HepG2 (cell line): ENCODE data around the gene CD300LF. TPM values are rescaled to one million over a fixed set of nuclear protein-coding genes. Genes with fewer than 3 reads are reported as not detected.
A peak's percentile ranks its signal among the peaks of the same experiment; 100 is the strongest.

Source experiments
- ATAC-seq: fragments of 200-7000 bp; cut with Tn5 transposase; 3 replicates; pipeline ENCODE4 v1.9.1; 2020; ENCODE audit warnings: mild to moderate bottlenecking, moderate library complexity
- BruUV-seq: library from RNA; stranded (reverse); fragments of 400-500 nt; replicated peaks from 2 replicates; lab custom pipeline; 2021; lab: Mats Ljungman, UMichigan
- CTCF ChIA-PET: fragments of 300-600 bp; formaldehyde crosslinking; extraction: SDS; loops from one replicate; lab custom pipeline; 2021; ENCODE audit warnings: low total read pairs, inconsistent platforms, low intra/inter-chr PET ratio; lab: Yijun Ruan, JAX
- POLR2A ChIA-PET: fragments of 350-600 bp; sonication (Branson Sonifier 250); formaldehyde crosslinking; loops from one replicate; lab custom pipeline; 2020; ENCODE audit warnings: antibody characterized with exemption, inconsistent platforms; lab: Yijun Ruan, JAX
- DNase-seq: peaks from one replicate; pipeline ENCODE4 v3.0.0-alpha.2; 2015; ENCODE audit warnings: low spot score
- FAIRE-seq: peaks from 3 replicates; lab custom pipeline; 2011; peaks lifted over from hg19 to GRCh38; lab: Jason Lieb, UNC
- H2AFZ ChIP-seq: one replicate; pipeline ENCODE4 v1.6.1; 2011; ENCODE audit warnings: low read length, inconsistent platforms
- H3K27ac ChIP-seq: fragments of 300-600 bp; 3 replicates; pipeline ENCODE4 v1.8.0; 2011; ENCODE audit warnings: mixed run types, mild to moderate bottlenecking, mixed read lengths, low read length, inconsistent platforms; ENCODE audit not compliant: insufficient read depth; ENCODE audit errors: extremely low read length
- H3K27me3 ChIP-seq, 2 experiments: fragments of 200-600 bp in 1 of 2; 2 replicates in 1 of 2; 3 replicates in 1 of 2; pipeline versions ENCODE4 v1.6.0 to v1.8.0; 2011; ENCODE audit warnings: low read length in 2 of 2, mild to moderate bottlenecking in 2 of 2, moderate library complexity in 2 of 2, inconsistent platforms in 1 of 2; ENCODE audit not compliant: insufficient read depth in 2 of 2, control insufficient read depth in 1 of 2
- H3K36me3 ChIP-seq, 2 experiments: fragments of 200-600 bp in 1 of 2; replicated peaks in 1 of 2; 2 replicates in 1 of 2; 3 replicates in 1 of 2; pipeline versions ENCODE4 v1.5.1 to v1.8.0; 2011; ENCODE audit warnings: low read length in 2 of 2, inconsistent platforms in 1 of 2; ENCODE audit not compliant: insufficient read depth in 2 of 2, control insufficient read depth in 1 of 2
- H3K4me1 ChIP-seq: 2 replicates; pipeline ENCODE4 v1.5.1; 2012; ENCODE audit warnings: low read length, inconsistent platforms; ENCODE audit not compliant: insufficient read depth
- H3K4me2 ChIP-seq: 2 replicates; pipeline ENCODE4 v1.6.0; 2011; ENCODE audit warnings: low read depth, low read length, inconsistent platforms
- H3K4me3 ChIP-seq, 3 experiments: fragments of 200-600 bp in 1 of 3; sonication (generic), shearing (Covaris generic) in 1 of 3; replicated peaks in 1 of 3; 2 replicates each; pipeline ENCODE4 v1.5.1; 2011 to 2016; ENCODE audit warnings: low read length in 3 of 3, inconsistent platforms in 2 of 3, low read depth in 2 of 3, mild to moderate bottlenecking in 2 of 3, control low read depth in 1 of 3, mixed read lengths in 1 of 3; ENCODE audit not compliant: insufficient read depth in 1 of 3
- H3K79me2 ChIP-seq: one replicate; pipeline ENCODE4 v1.6.1; 2011; ENCODE audit warnings: low read length, inconsistent platforms; ENCODE audit not compliant: insufficient read depth
- H3K9ac ChIP-seq: 2 replicates; pipeline ENCODE4 v1.6.0; 2011; ENCODE audit warnings: mild to moderate bottlenecking, low read depth, low read length, inconsistent platforms; ENCODE audit not compliant: insufficient read depth
- H3K9me3 ChIP-seq: 2 replicates; pipeline ENCODE4 v1.5.1; 2012; ENCODE audit warnings: mild to moderate bottlenecking, low read length
- H4K20me1 ChIP-seq: 2 replicates; pipeline ENCODE4 v1.6.0; 2011; ENCODE audit warnings: inconsistent platforms, mild to moderate bottlenecking, low read length, moderate library complexity; ENCODE audit not compliant: insufficient read depth
- ARNT ChIP-seq: fragments of 450-650 bp; IDR thresholded peaks from 2 replicates; pipeline ENCODE4 v1.6.1; 2017
- CHCHD3 ChIP-seq: sonication (generic); formaldehyde crosslinking; IDR thresholded peaks from 2 replicates; pipeline ENCODE4 v1.8.0; 2022; ENCODE audit warnings: mild to moderate bottlenecking, missing genetic modification reagents, moderate library complexity
- ERF ChIP-seq: IDR thresholded peaks from 2 replicates; pipeline ENCODE4 v1.6.1; 2018; ENCODE audit warnings: missing biosample characterization, missing genetic modification reagents
- FOXO1 ChIP-seq: sonication (generic); formaldehyde crosslinking; IDR thresholded peaks from 2 replicates; pipeline ENCODE4 v1.4.0; 2020; ENCODE audit warnings: missing genetic modification reagents
- HNRNPH1 ChIP-seq: fragments of 200-400 bp; formaldehyde crosslinking; optimal IDR thresholded peaks from 2 replicates; pipeline ENCODE3; 2017; ENCODE audit warnings: mild to moderate bottlenecking, low read depth, low read length
- HOXA3 ChIP-seq: sonication (generic); formaldehyde crosslinking; IDR thresholded peaks from 2 replicates; pipeline ENCODE4 v1.5.0; 2020; ENCODE audit warnings: missing genetic modification reagents
- PHF21A ChIP-seq: sonication (generic); formaldehyde crosslinking; IDR thresholded peaks from 2 replicates; pipeline ENCODE4 v1.5.0; 2020; ENCODE audit warnings: mild to moderate bottlenecking, missing genetic modification reagents
- PLRG1 ChIP-seq: fragments of 450-650 bp; conservative IDR thresholded peaks from 2 replicates; pipeline ENCODE4 v1.6.1; 2016
- SPEN ChIP-seq: sonication (generic); formaldehyde crosslinking; IDR thresholded peaks from 2 replicates; pipeline ENCODE4 v1.5.1; 2020; ENCODE audit warnings: low read depth, mild to moderate bottlenecking, missing genetic modification reagents
- U2AF2 ChIP-seq: fragments of 200-400 bp; formaldehyde crosslinking; IDR thresholded peaks from 2 replicates; pipeline ENCODE4 v1.6.1; 2017; ENCODE audit warnings: low read depth, mild to moderate bottlenecking, low read length
- YEATS2 ChIP-seq: sonication (generic); formaldehyde crosslinking; IDR thresholded peaks from 2 replicates; pipeline ENCODE4 v1.4.0; 2020; ENCODE audit warnings: missing genetic modification reagents, borderline replicate concordance
- ZC3H13 ChIP-seq: sonication (generic); formaldehyde crosslinking; IDR thresholded peaks from 2 replicates; pipeline ENCODE4 v1.8.1; 2023; ENCODE audit warnings: mild to moderate bottlenecking, missing genetic modification reagents, moderate library complexity
- ZFP82 ChIP-seq: sonication (generic); formaldehyde crosslinking; IDR thresholded peaks from 2 replicates; pipeline ENCODE4 v1.5.1; 2020; ENCODE audit warnings: mild to moderate bottlenecking, missing genetic modification reagents, borderline replicate concordance
- ZNF749 ChIP-seq: sonication (generic); formaldehyde crosslinking; IDR thresholded peaks from 2 replicates; pipeline ENCODE4 v1.8.0; 2022; ENCODE audit warnings: mild to moderate bottlenecking, missing genetic modification reagents, moderate library complexity, borderline replicate concordance
- ZNF75D ChIP-seq: sonication (generic); formaldehyde crosslinking; IDR thresholded peaks from 2 replicates; pipeline ENCODE4 v1.8.1; 2023; ENCODE audit warnings: missing genetic modification reagents, mild to moderate bottlenecking, borderline replicate concordance
- ZNF790 ChIP-seq: sonication (generic); formaldehyde crosslinking; IDR thresholded peaks from 2 replicates; pipeline ENCODE4 v1.8.0; 2022; ENCODE audit warnings: missing genetic modification reagents, mild to moderate bottlenecking, borderline replicate concordance
- WGBS: methylation state at CpG from one replicate; pipeline ENCODE4 v1.1.6; 2017; ENCODE audit warnings: low lambda C conversion rate; 5-methylcytosine and 5-hydroxymethylcytosine counted together
- in situ Hi-C: cut with HindIII; loops from 2 replicates; pipeline ENCODE4 v1.10.0; 2017; ENCODE audit warnings: low pct_unique_long_range_greater_than_20kb; ENCODE audit not compliant: extremely low pct_ligation_motif_present
- intact Hi-C: fragments of 100-400 bp; cut with micrococcal nuclease; formaldehyde crosslinking; loops from one replicate; pipeline ENCODE4 v1.10.0; 2022; ENCODE audit not compliant: unreplicated experiment
- polyA plus RNA-seq, 8 experiments: library from polyadenylated mRNA; depleted of rRNA in 3 of 8; stranded (reverse) in 7 of 8; unstranded in 1 of 8; fragments of >200 nt; fragmentation: Illumina TruSeq in 4 of 8; extraction: Trizol in 4 of 8; gene quantifications; 2 replicates each; pipeline versions ENCODE4 v1.2.1 to v1.2.3, GENCODE V29; 2011 to 2016; ENCODE audit warnings: low read depth in 4 of 8, missing spikeins in 1 of 8, mixed read lengths in 1 of 8; ENCODE audit not compliant: insufficient read depth in 1 of 8
- total RNA-seq, 5 experiments: library from RNA; depleted of rRNA; stranded (reverse); fragments of >200 nt; fragmentation: Illumina TruSeq; extraction: Trizol; gene quantifications; 2 replicates each; pipeline ENCODE4 v1.2.3, GENCODE V29; 2016; ENCODE audit warnings: low read depth in 1 of 5
- TF ChIP-seq, protein P1 (sequence below), 2 experiments: fragments of 450-650 bp in 1 of 2; sonication (generic) in 1 of 2; formaldehyde crosslinking; IDR thresholded peaks; 2 replicates each; pipeline versions ENCODE4 v1.5.0 to v1.8.0; 2020 to 2022; ENCODE audit warnings: mild to moderate bottlenecking in 1 of 2, missing genetic modification reagents in 1 of 2
- TF ChIP-seq, protein P2 (sequence below): sonication (generic); formaldehyde crosslinking; IDR thresholded peaks from 2 replicates; pipeline ENCODE4 v1.4.0; 2020; ENCODE audit warnings: missing genetic modification reagents, low read depth, mild to moderate bottlenecking, borderline replicate concordance
- TF ChIP-seq, protein P3 (sequence below): IDR thresholded peaks from 2 replicates; pipeline ENCODE4 v1.6.1; 2016
- TF ChIP-seq, protein P4 (sequence below): sonication (generic); formaldehyde crosslinking; IDR thresholded peaks from 2 replicates; pipeline ENCODE4 v1.8.0; 2022; ENCODE audit warnings: low read depth, missing genetic modification reagents

Gene CD300LF
- total and polyA plus RNA-seq, 2 of the 13 experiments (the other 11 are each of a cell fraction or from before 2014, with no cell fraction given): not detected

- H3K4me2 ChIP-seq: peak overlapping the region; percentile 97
- BruUV-seq: no TSS peak
- no peaks in the 10 kb centered on the region for H3K9me3 ChIP-seq
- no peak for DNase-seq
- 0% methylated on average over 25 of the region's 46 CpGs for WGBS
- H3K79me2 ChIP-seq: peaks cover 60% of the 10 kb centered on the region
- FAIRE-seq: no peak
- ChIA-PET CTCF (interaction anchor here (1.6 to 9.0 kb wide), 2 partner anchors 22 to 32 kb away, joined by 8 to 219 read pairs; partner anchors contain the start of gene NAT9), POLR2A (interaction anchor here (1.0 to 21.5 kb wide), 12 partner anchors 8 to 327 kb away, joined by 3 to 1459 read pairs (median 5); partner anchors contain the start of genes FDXR, NAT9 and RAB37)
- H4K20me1 ChIP-seq: peaks cover 14% of the 10 kb centered on the region
- peak overlapping the region; percentile 94 for H3K9ac ChIP-seq
- H3K4me1 ChIP-seq: peaks cover 74% of the 10 kb centered on the region
- peak overlapping the region; percentile 96 for H3K27ac ChIP-seq
- peak overlapping the region; percentile 95 to 99 (median 99) for H3K4me3 ChIP-seq
- H3K36me3 ChIP-seq: peaks cover 1 to 17% of the 10 kb centered on the region in 2 experiments; a peak in 4 of 5 replicates
- no peak for ATAC-seq
- in situ Hi-C loops (loop anchor here (5.0 to 10.0 kb wide), 2 partner anchors 33 to 315 kb away; partner anchors contain the start of gene GPRC5C), intact Hi-C loops (loop anchor here (1.0 kb wide), 1 partner anchor 11 kb away; no protein-coding TSS in a partner anchor)
- no peaks in the 10 kb centered on the region; a peak in 1 of 5 replicates for H3K27me3 ChIP-seq
- H2AFZ ChIP-seq: no peak overlapping the region
- TF ChIP-seq, protein P1, sequence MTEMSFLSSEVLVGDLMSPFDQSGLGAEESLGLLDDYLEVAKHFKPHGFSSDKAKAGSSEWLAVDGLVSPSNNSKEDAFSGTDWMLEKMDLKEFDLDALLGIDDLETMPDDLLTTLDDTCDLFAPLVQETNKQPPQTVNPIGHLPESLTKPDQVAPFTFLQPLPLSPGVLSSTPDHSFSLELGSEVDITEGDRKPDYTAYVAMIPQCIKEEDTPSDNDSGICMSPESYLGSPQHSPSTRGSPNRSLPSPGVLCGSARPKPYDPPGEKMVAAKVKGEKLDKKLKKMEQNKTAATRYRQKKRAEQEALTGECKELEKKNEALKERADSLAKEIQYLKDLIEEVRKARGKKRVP (CRISPR knock-in tag; IDR thresholded peaks at IDR 0.05): no peak
- TF ChIP-seq, protein P2, sequence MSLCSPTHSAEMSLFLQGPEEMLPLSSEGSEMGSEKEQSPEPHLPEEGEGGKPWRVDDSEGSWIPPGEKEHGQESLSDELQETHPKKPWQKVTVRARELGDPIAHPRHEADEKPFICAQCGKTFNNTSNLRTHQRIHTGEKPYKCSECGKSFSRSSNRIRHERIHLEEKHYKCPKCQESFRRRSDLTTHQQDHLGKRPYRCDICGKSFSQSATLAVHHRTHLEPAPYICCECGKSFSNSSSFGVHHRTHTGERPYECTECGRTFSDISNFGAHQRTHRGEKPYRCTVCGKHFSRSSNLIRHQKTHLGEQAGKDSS (CRISPR knock-in tag): no peak
- TF ChIP-seq HNRNPH1: no peak
- TF ChIP-seq ZFP82 (CRISPR knock-in tag): no peak
- no peak for TF ChIP-seq ARNT
- no peak for TF ChIP-seq FOXO1 (CRISPR knock-in tag)
- TF ChIP-seq ERF (CRISPR knock-in tag): no peak
- TF ChIP-seq PLRG1: no peak
- TF ChIP-seq YEATS2 (CRISPR knock-in tag): no peak
- TF ChIP-seq ZNF749 (CRISPR knock-in tag): peak; percentile 42; the same call in 1 of the 2 replicates
- no peak; the same call in 1 of the 2 replicates for TF ChIP-seq CHCHD3 (CRISPR knock-in tag)
- TF ChIP-seq, protein P3, sequence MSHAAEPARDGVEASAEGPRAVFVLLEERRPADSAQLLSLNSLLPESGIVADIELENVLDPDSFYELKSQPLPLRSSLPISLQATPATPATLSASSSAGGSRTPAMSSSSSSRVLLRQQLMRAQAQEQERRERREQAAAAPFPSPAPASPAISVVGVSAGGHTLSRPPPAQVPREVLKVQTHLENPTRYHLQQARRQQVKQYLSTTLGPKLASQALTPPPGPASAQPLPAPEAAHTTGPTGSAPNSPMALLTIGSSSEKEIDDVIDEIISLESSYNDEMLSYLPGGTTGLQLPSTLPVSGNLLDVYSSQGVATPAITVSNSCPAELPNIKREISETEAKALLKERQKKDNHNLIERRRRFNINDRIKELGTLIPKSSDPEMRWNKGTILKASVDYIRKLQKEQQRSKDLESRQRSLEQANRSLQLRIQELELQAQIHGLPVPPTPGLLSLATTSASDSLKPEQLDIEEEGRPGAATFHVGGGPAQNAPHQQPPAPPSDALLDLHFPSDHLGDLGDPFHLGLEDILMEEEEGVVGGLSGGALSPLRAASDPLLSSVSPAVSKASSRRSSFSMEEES (CRISPR knock-in tag): no peak
- TF ChIP-seq ZNF790: no peak
- TF ChIP-seq U2AF2: no peak
- TF ChIP-seq, protein P4, sequence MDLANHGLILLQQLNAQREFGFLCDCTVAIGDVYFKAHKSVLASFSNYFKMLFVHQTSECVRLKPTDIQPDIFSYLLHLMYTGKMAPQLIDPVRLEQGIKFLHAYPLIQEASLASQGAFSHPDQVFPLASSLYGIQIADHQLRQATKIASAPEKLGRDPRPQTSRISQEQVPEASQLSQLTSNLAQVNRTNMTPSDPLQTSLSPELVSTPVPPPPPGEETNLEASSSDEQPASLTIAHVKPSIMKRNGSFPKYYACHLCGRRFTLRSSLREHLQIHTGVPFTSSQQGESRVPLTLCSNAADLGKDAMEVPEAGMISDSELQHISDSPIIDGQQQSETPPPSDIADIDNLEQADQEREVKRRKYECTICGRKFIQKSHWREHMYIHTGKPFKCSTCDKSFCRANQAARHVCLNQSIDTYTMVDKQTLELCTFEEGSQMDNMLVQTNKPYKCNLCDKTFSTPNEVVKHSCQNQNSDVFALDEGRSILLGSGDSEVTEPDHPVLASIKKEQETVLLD (CRISPR knock-in tag): 0 out of 2 replicates have a peak, but pooled peaks have one; percentile 46
- TF ChIP-seq ZC3H13 (CRISPR knock-in tag): peak; percentile 3; the same call in 1 of the 2 replicates
- no peak for TF ChIP-seq HOXA3 (CRISPR knock-in tag)
- TF ChIP-seq PHF21A: no peak
- no peak for TF ChIP-seq SPEN (CRISPR knock-in tag)
- no peak for TF ChIP-seq ZNF75D (CRISPR knock-in tag)
These were observed 36.7 kb upstream of the CD300LF start for GRCh38 chr17:74749279-74750038.
